T1000 (cell line): ENCODE measurements around the gene NUP153.
A peak's percentile ranks its signal among the peaks of the same experiment; 100 is the strongest.
"Not testable (repeated sequence)": the region's sequence is repeated elsewhere in the genome, so short reads cannot be mapped to it uniquely, and the experiment has no call there.

Experiments used
- DNase-seq: peaks from one replicate; lab custom pipeline; 2025; ENCODE audit warnings: mixed read lengths; lab: John Stamatoyannopoulos, UW

The NUP153 gene

GRCh38 chr6:17714177-17714576, 7.5 kb upstream of the NUP153 start:
- no peak for DNase-seq

GRCh38 chr6:17712576-17712975, 5.9 kb upstream of the NUP153 start:
- no peak for DNase-seq

DNA sequence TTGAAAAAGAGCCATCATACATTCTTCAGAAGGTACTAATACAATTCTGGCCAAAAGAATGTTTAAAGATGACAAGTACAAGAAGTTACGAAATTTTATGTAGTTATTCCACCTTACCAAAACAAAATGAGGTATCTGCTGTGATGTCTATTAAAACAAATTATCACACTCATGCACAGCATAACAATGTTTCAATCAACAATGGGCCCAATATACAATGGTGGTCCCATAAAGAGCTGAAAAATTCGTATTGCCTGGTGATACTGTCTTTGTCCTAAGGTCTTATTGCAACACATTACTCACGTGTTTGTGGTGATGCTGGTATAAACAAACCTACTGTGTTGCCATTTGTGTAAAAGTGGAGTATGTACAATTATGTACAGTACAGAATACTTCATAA, 3.6 kb upstream of the NUP153 start:
- no peak for DNase-seq

GRCh38 chr6:17709476-17709875, 2.8 kb upstream of the NUP153 start:
- no peak for DNase-seq

GRCh38 chr6:17708035-17708434, 1.3 kb upstream of the NUP153 start:
- DNase-seq = not testable (repeated sequence)

- no peak for DNase-seq
Measured at GRCh38 chr6:17707371-17707651, 586 bp upstream of the NUP153 start.

DNA sequence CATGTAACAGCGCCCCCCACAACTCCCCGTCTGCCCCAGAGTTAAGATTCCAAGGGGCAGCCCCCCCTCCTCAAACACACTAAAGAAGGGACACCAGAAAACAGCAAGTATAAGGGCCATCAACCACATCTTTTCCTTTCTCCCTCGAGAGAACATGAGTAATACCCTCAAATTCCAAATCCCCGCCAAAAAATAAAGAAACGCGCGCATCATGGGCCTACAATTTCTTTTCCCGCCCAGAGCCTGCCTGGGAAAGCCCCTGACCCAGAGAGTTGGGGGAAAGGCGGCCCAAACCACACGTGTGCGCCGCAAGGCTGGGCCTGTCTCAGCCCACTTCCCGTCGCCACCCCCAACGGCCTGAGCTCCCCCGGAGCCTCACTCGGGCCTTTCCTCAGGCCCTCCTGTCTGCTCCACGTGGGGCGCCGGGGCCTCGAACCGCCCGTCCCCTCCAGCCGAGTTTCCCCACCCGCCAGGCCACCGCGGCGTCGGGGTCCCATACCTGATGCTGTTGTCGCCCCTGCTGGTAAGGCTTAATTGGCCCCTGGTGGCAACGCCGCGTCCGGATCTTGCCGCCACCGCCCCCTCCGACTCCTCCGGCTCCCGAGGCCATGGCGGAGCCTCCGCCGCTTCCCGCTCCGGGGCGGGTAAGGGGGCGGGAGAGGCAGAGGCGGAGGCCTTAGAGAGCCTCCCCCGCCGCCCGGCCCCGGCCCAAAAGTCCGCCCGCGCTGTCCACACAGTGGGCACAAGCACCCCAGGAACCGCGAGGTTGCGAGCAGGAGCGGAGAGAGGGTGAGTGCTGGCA, 746 bp downstream of the NUP153 start:
- peak; percentile 51 for DNase-seq

- DNase-seq = peak; percentile 44
Measured at GRCh38 chr6:17705428-17705777, 1.3 kb downstream of the NUP153 start.

DNA sequence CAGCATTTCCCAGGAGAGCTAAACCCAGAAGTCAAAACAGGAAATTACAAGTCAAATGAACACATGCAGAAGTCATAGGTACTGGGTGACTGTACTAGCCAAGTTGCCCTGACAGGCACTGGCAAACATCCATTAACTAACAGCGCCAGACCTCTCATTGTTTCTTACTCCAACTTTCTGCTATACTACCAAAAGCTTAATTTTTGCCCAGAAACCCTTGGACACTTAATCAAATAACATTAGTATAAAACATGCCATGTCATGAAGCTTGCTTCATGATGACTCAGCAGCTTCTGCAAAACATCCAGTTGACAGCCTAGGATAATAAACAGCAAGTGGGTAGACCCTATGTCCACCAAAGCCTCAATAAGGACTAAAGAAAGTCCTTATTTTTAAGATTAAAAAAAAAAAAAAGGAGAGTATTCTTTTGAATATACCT, 3.5 kb downstream of the NUP153 start:
- DNase-seq = peak; percentile 5

GRCh38 chr6:17700421-17701416, 6.0 kb downstream of the NUP153 start:
- no peak for DNase-seq

- DNase-seq = no peak
Measured at GRCh38 chr6:17691925-17692538, 14.7 kb downstream of the NUP153 start.

- DNase-seq = no peak
Measured at GRCh38 chr6:17688481-17688880, 18.2 kb downstream of the NUP153 start.

GRCh38 chr6:17687136-17687535, 19.6 kb downstream of the NUP153 start:
- no peak for DNase-seq

DNA sequence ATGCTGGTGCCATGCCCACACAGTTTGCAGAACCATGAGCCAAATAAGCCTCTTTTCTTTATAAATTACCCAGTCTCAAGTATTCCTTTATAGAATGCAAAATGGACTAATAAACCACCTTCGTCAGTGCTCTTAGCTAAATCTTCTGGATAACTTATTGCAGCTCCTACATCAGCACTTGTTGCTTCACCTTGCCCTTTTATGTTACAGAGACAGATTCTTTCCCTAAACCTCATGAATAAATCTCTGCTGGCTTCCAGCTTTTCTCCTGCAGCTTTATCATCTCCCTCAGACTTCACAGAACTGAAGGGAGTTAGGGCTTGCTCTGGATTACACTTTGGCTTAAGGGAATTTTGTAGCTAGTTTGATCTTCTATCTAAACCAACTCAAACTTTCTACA, 22.6 kb downstream of the NUP153 start:
- no peak for DNase-seq

DNA sequence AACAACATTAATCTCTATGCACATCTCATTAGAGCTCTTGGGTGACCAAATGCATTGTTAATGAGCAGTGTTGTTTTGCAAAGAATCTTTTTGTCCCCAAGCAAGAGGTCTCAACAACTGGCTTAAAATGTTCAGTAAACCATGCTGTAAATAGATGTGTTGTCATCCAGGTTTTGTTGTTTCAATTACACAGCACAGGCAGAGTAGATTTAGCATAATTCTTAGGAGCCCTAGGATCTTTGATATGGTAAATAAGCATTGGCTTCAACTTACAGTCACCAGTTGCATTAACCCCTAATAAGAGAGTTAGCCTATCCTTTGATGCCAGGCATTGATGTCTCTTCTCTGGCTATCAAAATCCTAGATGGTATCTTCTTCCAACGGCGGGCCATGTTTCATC, 23.3 kb downstream of the NUP153 start:
- no peak for DNase-seq

GRCh38 chr6:17679726-17680125, 27.0 kb downstream of the NUP153 start:
- no peak for DNase-seq

DNA sequence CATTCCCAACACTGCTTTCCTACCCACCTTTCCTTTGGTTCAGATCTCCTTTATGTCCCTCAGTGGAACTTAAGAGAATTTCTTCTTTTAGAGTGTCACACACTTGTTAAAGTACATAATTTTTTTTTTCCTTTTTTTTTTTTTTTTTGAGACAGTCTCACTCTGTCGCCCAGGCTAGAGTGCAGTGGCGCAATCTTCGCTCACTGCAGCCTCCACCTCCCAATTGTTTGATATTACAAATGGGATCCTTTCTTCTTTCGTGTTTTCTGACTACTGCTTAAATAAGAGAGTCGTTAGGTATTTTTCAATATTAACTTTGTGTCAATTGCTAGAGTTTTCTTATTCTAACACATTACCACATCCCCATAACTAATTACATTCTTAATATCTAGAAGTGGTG, 29.1 kb downstream of the NUP153 start:
- DNase-seq = no peak

- no peak for DNase-seq
Measured at GRCh38 chr6:17673543-17674254, 33.0 kb downstream of the NUP153 start.

DNA sequence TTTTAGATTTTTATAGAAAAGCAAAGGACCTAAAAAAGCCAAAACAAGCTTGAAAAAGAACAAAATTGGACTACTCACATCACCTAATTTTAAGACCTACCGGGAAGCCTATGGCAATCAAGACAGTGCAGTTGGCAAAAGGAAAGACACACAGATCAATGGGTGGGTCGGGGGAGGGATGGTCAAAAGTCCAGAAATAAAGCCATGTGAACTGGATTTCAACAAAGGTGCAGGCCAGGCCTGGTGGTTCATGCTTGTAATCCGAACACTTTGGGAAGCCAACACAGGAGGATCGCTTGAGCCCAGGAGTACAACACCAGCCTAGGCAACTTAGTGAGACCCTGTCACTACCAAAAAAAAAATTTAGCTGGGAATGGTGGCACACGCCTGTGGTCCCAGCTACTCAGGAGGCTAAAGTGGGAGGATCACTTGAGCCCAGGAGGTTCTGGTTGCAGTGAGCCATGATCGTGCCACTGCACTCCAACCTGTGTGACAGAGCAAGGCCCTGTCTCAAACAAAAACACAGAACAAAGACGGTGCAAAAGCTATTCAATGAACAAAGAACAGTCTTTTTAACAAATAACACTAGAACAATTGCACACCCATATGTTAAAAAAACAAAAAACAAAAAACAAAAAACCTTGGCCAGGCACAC, 34.5 kb downstream of the NUP153 start:
- no peak for DNase-seq

GRCh38 chr6:17666646-17667045, 40.1 kb downstream of the NUP153 start:
- DNase-seq = no peak

- DNase-seq = no peak
Measured at GRCh38 chr6:17665132-17665531, 41.6 kb downstream of the NUP153 start.

DNA sequence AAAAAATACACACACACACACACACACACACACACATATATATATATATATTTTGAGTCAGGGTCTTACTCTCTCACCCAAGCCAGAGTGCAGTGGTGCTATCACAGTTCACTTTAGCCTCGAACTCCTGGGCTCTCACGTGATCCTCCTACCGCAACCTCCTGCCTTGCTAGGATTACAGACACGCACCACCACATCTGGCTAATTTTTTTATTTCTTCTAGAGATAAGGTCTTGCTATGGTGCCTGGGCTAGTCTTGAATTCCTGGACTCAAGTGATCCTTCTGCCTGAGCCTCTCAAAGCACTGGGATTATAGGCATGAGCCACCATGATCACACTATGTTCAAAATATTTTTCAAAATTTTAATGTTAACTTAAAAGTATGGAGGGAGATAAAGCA, 43.5 kb downstream of the NUP153 start:
- DNase-seq = no peak
